Measurements from ENCODE around the gene TXNRD1.

- no peak for TF ChIP-seq POLR2A (IDR thresholded peaks at IDR 0.05)
- TF ChIP-seq, protein P1, sequence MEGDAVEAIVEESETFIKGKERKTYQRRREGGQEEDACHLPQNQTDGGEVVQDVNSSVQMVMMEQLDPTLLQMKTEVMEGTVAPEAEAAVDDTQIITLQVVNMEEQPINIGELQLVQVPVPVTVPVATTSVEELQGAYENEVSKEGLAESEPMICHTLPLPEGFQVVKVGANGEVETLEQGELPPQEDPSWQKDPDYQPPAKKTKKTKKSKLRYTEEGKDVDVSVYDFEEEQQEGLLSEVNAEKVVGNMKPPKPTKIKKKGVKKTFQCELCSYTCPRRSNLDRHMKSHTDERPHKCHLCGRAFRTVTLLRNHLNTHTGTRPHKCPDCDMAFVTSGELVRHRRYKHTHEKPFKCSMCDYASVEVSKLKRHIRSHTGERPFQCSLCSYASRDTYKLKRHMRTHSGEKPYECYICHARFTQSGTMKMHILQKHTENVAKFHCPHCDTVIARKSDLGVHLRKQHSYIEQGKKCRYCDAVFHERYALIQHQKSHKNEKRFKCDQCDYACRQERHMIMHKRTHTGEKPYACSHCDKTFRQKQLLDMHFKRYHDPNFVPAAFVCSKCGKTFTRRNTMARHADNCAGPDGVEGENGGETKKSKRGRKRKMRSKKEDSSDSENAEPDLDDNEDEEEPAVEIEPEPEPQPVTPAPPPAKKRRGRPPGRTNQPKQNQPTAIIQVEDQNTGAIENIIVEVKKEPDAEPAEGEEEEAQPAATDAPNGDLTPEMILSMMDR (IDR thresholded peaks at IDR 0.05): no peak
Observed at GRCh38 chr12:104188534-104188933, 27.0 kb upstream of the TXNRD1 start.

All from thyroid gland (tissue), 4 donors.